Measurements from ENCODE around the gene DLL4.

DLL4 gene

GRCh38 chr15:40899536-40900207 lies 29.5 kb upstream of the DLL4 start:
- no peak for DNase-seq (ENCODE audit: low read depth)
- no peak for TF ChIP-seq MYC (IDR thresholded peaks at IDR 0.05; ENCODE audit: low read depth, low read length)
- TF ChIP-seq CTCF (IDR thresholded peaks at IDR 0.05; ENCODE audit: low read depth, low read length): no peak
- TF ChIP-seq MAX (IDR thresholded peaks at IDR 0.05; ENCODE audit: low read depth, low read length): no peak
- TF ChIP-seq POLR2A (IDR thresholded peaks at IDR 0.05; ENCODE audit: extremely low read depth, insufficient read length): no peak
- no peak overlapping the region for H3K4me3 ChIP-seq (ENCODE audit: low read depth, low read length)

- no peak for DNase-seq (ENCODE audit: low read depth)
- H3K4me3 ChIP-seq (ENCODE audit: low read depth, low read length): no peak overlapping the region
- TF ChIP-seq MAX (IDR thresholded peaks at IDR 0.05; ENCODE audit: low read depth, low read length): no peak
- TF ChIP-seq MYC (IDR thresholded peaks at IDR 0.05; ENCODE audit: low read depth, low read length): no peak
- TF ChIP-seq POLR2A (IDR thresholded peaks at IDR 0.05; ENCODE audit: extremely low read depth, insufficient read length): no peak
- TF ChIP-seq CTCF (IDR thresholded peaks at IDR 0.05; ENCODE audit: low read depth, low read length): no peak
Observed at GRCh38 chr15:40900256-40901052, 28.7 kb upstream of the DLL4 start.

- no peak for DNase-seq (ENCODE audit: low read depth)
- TF ChIP-seq MAX (IDR thresholded peaks at IDR 0.05; ENCODE audit: low read depth, low read length): no peak
- TF ChIP-seq CTCF (IDR thresholded peaks at IDR 0.05; ENCODE audit: low read depth, low read length): no peak
- no peak for TF ChIP-seq MYC (IDR thresholded peaks at IDR 0.05; ENCODE audit: low read depth, low read length)
- no peak for TF ChIP-seq POLR2A (IDR thresholded peaks at IDR 0.05; ENCODE audit: extremely low read depth, insufficient read length)
- H3K4me3 ChIP-seq (ENCODE audit: low read depth, low read length): no peak overlapping the region
Observed at GRCh38 chr15:40901053-40901443, 28.1 kb upstream of the DLL4 start.

GRCh38 chr15:40902605-40903561 lies 26.3 kb upstream of the DLL4 start:
- peak; percentile 99 for TF ChIP-seq MYC (IDR thresholded peaks at IDR 0.05; ENCODE audit: low read depth, low read length)
- TF ChIP-seq POLR2A (IDR thresholded peaks at IDR 0.05; ENCODE audit: extremely low read depth, insufficient read length): peak; percentile 15
- TF ChIP-seq MAX (IDR thresholded peaks at IDR 0.05; ENCODE audit: low read depth, low read length): peak; percentile 99
- no peak for TF ChIP-seq CTCF (IDR thresholded peaks at IDR 0.05; ENCODE audit: low read depth, low read length)
- peak overlapping the region; percentile 59 for H3K4me3 ChIP-seq (ENCODE audit: low read depth, low read length)
- DNase-seq (ENCODE audit: low read depth): peak; percentile 99

- DNase-seq (ENCODE audit: low read depth): no peak
- no peak for TF ChIP-seq MAX (IDR thresholded peaks at IDR 0.05; ENCODE audit: low read depth, low read length)
- no peak for TF ChIP-seq CTCF (IDR thresholded peaks at IDR 0.05; ENCODE audit: low read depth, low read length)
- TF ChIP-seq MYC (IDR thresholded peaks at IDR 0.05; ENCODE audit: low read depth, low read length): no peak
- TF ChIP-seq POLR2A (IDR thresholded peaks at IDR 0.05; ENCODE audit: extremely low read depth, insufficient read length): no peak
- no peak overlapping the region for H3K4me3 ChIP-seq (ENCODE audit: low read depth, low read length)
Observed at GRCh38 chr15:40904552-40905201, 24.5 kb upstream of the DLL4 start.
